ENCODE data around the gene PCDHB7. TPM values are rescaled to one million over a fixed set of nuclear protein-coding genes. Genes with fewer than 3 reads are reported as not detected.
"Not testable (repeated sequence)": the region's sequence is repeated elsewhere in the genome, so short reads cannot be mapped to it uniquely, and the experiment has no call there.

The PCDHB7 gene
- total RNA-seq, 3 donors from 2014 or later = 0.55 to 2.5 TPM; not detected in 1

- peaks cover 62% of the 10 kb centered on the region for H3K9me3 ChIP-seq
- H3K36me3 ChIP-seq (ENCODE audit: low read depth) = no peaks in the 10 kb centered on the region
- TF ChIP-seq, protein P1, sequence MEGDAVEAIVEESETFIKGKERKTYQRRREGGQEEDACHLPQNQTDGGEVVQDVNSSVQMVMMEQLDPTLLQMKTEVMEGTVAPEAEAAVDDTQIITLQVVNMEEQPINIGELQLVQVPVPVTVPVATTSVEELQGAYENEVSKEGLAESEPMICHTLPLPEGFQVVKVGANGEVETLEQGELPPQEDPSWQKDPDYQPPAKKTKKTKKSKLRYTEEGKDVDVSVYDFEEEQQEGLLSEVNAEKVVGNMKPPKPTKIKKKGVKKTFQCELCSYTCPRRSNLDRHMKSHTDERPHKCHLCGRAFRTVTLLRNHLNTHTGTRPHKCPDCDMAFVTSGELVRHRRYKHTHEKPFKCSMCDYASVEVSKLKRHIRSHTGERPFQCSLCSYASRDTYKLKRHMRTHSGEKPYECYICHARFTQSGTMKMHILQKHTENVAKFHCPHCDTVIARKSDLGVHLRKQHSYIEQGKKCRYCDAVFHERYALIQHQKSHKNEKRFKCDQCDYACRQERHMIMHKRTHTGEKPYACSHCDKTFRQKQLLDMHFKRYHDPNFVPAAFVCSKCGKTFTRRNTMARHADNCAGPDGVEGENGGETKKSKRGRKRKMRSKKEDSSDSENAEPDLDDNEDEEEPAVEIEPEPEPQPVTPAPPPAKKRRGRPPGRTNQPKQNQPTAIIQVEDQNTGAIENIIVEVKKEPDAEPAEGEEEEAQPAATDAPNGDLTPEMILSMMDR (IDR thresholded peaks at IDR 0.05) = no peak
- DNase-seq (no peak), ATAC-seq (no peak)
- no peak overlapping the region for H3K4me3 ChIP-seq
- intact Hi-C loops (cut with DNase I, micrococcal nuclease) = no loop called here
- H3K4me1 ChIP-seq (ENCODE audit: low read depth) = no peaks in the 10 kb centered on the region
Measured at GRCh38 chr5:141175933-141176332, 3.5 kb downstream of the PCDHB7 start.

DNA sequence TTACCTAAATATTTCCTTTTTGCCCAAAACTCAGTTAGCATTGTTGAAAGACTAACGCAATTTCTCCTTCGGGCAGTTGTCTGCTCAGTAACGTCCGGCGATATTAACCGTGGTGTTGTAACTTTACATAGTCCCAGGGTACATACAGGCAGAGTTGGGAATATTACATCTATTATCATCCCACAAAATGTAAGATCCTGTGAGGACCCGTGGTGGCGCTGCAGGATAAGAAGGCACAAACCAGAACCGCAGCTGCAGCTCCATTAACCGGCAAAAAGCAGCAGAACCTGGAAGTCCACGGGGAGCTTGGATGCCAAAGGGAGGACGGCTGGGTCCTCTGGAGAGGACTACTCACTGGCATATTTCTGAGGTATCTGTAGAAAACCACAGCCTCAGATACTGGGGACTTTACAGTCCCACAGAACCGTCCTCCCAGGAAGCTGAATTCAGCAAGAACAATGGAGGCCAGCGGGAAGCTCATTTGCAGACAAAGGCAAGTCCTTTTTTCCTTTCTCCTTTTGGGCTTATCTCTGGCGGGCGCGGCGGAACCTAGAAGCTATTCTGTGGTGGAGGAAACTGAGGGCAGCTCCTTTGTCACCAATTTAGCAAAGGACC lies 5.2 kb downstream of the PCDHB7 start, which contains the start of gene PCDHB8:
PCDHB8 (plus strand) TSS at position 214 of the 615 bp plus-strand sequence; CDS start at position 459, 245 bp downstream.
- DNase-seq; intact Hi-C loops (cut with DNase I, micrococcal nuclease); H3K4me3 ChIP-seq; ATAC-seq; H3K36me3 ChIP-seq (ENCODE audit: low read depth); H3K4me1 ChIP-seq (ENCODE audit: low read depth): not testable (repeated sequence)
- peaks cover 69% of the 10 kb centered on the region for H3K9me3 ChIP-seq

GRCh38 chr5:141179371-141179770 lies 6.9 kb downstream of the PCDHB7 start:
- H3K36me3 ChIP-seq (ENCODE audit: low read depth); ATAC-seq; H3K4me3 ChIP-seq; H3K4me1 ChIP-seq (ENCODE audit: low read depth); intact Hi-C loops (cut with DNase I, micrococcal nuclease); DNase-seq: not testable (repeated sequence)
- peaks cover 61% of the 10 kb centered on the region for H3K9me3 ChIP-seq

DNA sequence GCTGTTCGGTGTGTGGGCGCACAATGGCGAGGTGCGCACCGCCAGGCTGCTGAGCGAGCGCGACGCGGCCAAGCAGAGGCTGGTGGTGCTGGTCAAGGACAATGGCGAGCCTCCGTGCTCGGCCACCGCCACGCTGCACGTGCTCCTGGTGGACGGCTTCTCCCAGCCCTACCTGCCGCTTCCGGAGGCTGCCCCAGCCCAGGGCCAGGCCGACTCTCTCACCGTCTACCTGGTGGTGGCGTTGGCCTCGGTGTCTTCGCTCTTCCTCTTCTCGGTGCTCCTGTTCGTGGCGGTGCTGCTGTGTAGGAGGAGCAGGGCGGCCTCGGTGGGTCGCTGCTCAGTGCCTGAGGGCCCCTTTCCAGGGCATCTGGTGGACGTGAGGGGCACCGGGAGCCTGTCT lies 7.4 kb downstream of the PCDHB7 start:
- H3K4me3 ChIP-seq; H3K36me3 ChIP-seq (ENCODE audit: low read depth); ATAC-seq; intact Hi-C loops (cut with DNase I, micrococcal nuclease); H3K4me1 ChIP-seq (ENCODE audit: low read depth); DNase-seq: not testable (repeated sequence)
- peaks cover 61% of the 10 kb centered on the region for H3K9me3 ChIP-seq

GRCh38 chr5:141180313-141180712 lies 7.9 kb downstream of the PCDHB7 start:
- intact Hi-C loops (cut with DNase I, micrococcal nuclease) = no loop called here
- no peak for DNase-seq
- TF ChIP-seq, protein P1 (IDR thresholded peaks at IDR 0.05) = no peak
- ATAC-seq = no peak
- no peak overlapping the region for H3K4me3 ChIP-seq
- no peaks in the 10 kb centered on the region for H3K36me3 ChIP-seq (ENCODE audit: low read depth)
- peaks cover 57% of the 10 kb centered on the region for H3K9me3 ChIP-seq
- H3K4me1 ChIP-seq (ENCODE audit: low read depth) = no peaks in the 10 kb centered on the region

DNA sequence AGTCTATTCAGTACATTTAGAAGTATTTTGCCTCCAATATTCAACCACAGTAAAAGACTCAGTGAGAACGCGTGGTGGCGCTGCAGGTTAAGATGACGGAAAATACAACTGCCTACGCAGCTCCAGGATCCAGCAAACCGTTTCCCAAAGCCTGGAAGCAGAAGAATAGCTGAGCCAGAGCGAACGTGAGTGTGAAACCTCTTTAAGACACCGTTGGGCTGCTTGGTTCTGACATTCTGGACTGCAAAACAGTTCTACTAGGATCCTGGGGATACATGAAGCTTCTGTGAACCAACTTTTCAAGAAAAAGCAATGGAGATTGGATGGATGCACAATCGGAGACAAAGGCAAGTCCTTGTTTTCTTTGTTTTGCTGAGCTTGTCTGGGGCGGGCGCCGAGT lies 9.8 kb downstream of the PCDHB7 start, which contains the start of gene PCDHB16:
PCDHB16 (plus strand) TSS at position 140 of the 400 bp plus-strand sequence; CDS start at position 313, 173 bp downstream.
- TF ChIP-seq, protein P1 (IDR thresholded peaks at IDR 0.05) = no peak
- Histone ChIP-seq H3K9me3 (peaks cover 48% of the 10 kb centered on the region), H3K36me3 (ENCODE audit: low read depth) (no peaks in the 10 kb centered on the region), H3K4me1 (ENCODE audit: low read depth) (no peaks in the 10 kb centered on the region), H3K4me3 (no peak within 1 kb of the TSS)
- DNase-seq (no peak), ATAC-seq (no peak)
- intact Hi-C loops (cut with DNase I, micrococcal nuclease) = no loop called here

DNA sequence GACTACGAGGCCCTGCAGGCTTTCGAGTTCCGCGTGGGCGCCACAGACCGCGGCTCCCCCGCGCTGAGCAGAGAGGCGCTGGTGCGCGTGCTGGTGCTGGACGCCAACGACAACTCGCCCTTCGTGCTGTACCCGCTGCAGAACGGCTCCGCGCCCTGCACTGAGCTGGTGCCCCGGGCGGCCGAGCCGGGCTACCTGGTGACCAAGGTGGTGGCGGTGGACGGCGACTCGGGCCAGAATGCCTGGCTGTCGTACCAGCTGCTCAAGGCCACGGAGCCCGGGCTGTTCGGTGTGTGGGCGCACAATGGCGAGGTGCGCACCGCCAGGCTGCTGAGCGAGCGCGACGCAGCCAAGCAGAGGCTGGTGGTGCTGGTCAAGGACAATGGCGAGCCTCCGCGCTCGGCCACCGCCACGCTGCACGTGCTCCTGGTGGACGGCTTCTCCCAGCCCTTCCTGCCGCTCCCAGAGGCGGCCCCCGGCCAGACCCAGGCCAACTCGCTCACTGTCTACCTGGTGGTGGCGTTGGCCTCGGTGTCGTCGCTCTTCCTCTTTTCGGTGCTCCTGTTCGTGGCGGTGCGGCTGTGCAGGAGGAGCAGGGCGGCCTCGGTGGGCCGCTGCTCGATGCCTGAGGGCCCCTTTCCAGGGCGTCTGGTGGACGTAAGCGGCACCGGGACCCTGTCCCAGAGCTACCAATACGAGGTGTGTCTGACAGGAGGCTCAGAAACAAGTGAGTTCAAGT lies 11.8 kb downstream of the PCDHB7 start:
- peaks cover 38% of the 10 kb centered on the region for H3K9me3 ChIP-seq

More for the DNA sequence above, 11.8 kb downstream of the PCDHB7 start:
- H3K36me3 ChIP-seq (ENCODE audit: low read depth); H3K4me3 ChIP-seq; H3K4me1 ChIP-seq (ENCODE audit: low read depth); ATAC-seq; intact Hi-C loops (cut with DNase I, micrococcal nuclease); DNase-seq: not testable (repeated sequence)
